Measurements from ENCODE around the gene MANSC1.
A peak's percentile ranks its signal among the peaks of the same experiment; 100 is the strongest.

The MANSC1 gene

GRCh38 chr12:12380949-12381593, 31.0 kb upstream of the MANSC1 start:
- Histone ChIP-seq H3K4me3 (ENCODE audit: low read depth in 1 of 2, low read length in 2 of 2) (no peak overlapping the region), H3K4me1 (ENCODE audit: insufficient read depth, low read length) (no peaks in the 10 kb centered on the region), H3K36me3 (ENCODE audit: insufficient read depth, low read length) (no peaks in the 10 kb centered on the region), H3K9me3 (ENCODE audit: low read length) (no peaks in the 10 kb centered on the region), H3K9ac (ENCODE audit: low read length) (no peak overlapping the region), H3K27ac (ENCODE audit: low read depth, low read length) (no peak overlapping the region), H3K27me3 (ENCODE audit: control insufficient read depth in 1 of 2, insufficient read depth in 2 of 2, low read length in 2 of 2) (no peaks in the 10 kb centered on the region)

GRCh38 chr12:12379831-12380730, 30.0 kb upstream of the MANSC1 start:
- Histone ChIP-seq H3K27ac (ENCODE audit: low read depth, low read length) (no peak overlapping the region), H3K9ac (ENCODE audit: low read length) (no peak overlapping the region)

GRCh38 chr12:12378616-12379015, 28.6 kb upstream of the MANSC1 start:
- no peak overlapping the region for H3K4me3 ChIP-seq (ENCODE audit: low read depth in 1 of 2, low read length in 2 of 2)
- no peaks in the 10 kb centered on the region for H3K4me1 ChIP-seq (ENCODE audit: insufficient read depth, low read length)
- H3K9ac ChIP-seq (ENCODE audit: low read length) = no peak overlapping the region
- no peak overlapping the region for H3K27ac ChIP-seq (ENCODE audit: low read depth, low read length)
- no peaks in the 10 kb centered on the region for H3K36me3 ChIP-seq (ENCODE audit: insufficient read depth, low read length)
- H3K9me3 ChIP-seq (ENCODE audit: low read length) = no peaks in the 10 kb centered on the region
- H3K27me3 ChIP-seq (ENCODE audit: control insufficient read depth in 1 of 2, insufficient read depth in 2 of 2, low read length in 2 of 2) = no peaks in the 10 kb centered on the region

More at GRCh38 chr12:12379831-12380730, 30.0 kb upstream of the MANSC1 start:
- H3K4me1 ChIP-seq (ENCODE audit: insufficient read depth, low read length) = no peaks in the 10 kb centered on the region
- no peak overlapping the region for H3K4me3 ChIP-seq (ENCODE audit: low read depth in 1 of 2, low read length in 2 of 2)
- no peaks in the 10 kb centered on the region for H3K27me3 ChIP-seq (ENCODE audit: control insufficient read depth in 1 of 2, insufficient read depth in 2 of 2, low read length in 2 of 2)
- H3K36me3 ChIP-seq (ENCODE audit: insufficient read depth, low read length) = no peaks in the 10 kb centered on the region
- H3K9me3 ChIP-seq (ENCODE audit: low read length) = no peaks in the 10 kb centered on the region

- Histone ChIP-seq H3K9ac (ENCODE audit: low read length) (no peak overlapping the region), H3K27ac (ENCODE audit: low read depth, low read length) (no peak overlapping the region), H3K27me3 (ENCODE audit: control insufficient read depth in 1 of 2, insufficient read depth in 2 of 2, low read length in 2 of 2) (no peaks in the 10 kb centered on the region), H3K4me1 (ENCODE audit: insufficient read depth, low read length) (no peaks in the 10 kb centered on the region), H3K36me3 (ENCODE audit: insufficient read depth, low read length) (no peaks in the 10 kb centered on the region), H3K4me3 (ENCODE audit: low read depth in 1 of 2, low read length in 2 of 2) (no peak overlapping the region), H3K9me3 (ENCODE audit: low read length) (no peaks in the 10 kb centered on the region)
Measured at GRCh38 chr12:12376646-12377448, 26.8 kb upstream of the MANSC1 start.

- Histone ChIP-seq H3K4me3 (ENCODE audit: low read depth in 1 of 2, low read length in 2 of 2) (no peak overlapping the region), H3K27ac (ENCODE audit: low read depth, low read length) (no peak overlapping the region), H3K9ac (ENCODE audit: low read length) (no peak overlapping the region), H3K4me1 (ENCODE audit: insufficient read depth, low read length) (no peaks in the 10 kb centered on the region), H3K27me3 (ENCODE audit: control insufficient read depth in 1 of 2, insufficient read depth in 2 of 2, low read length in 2 of 2) (no peaks in the 10 kb centered on the region), H3K9me3 (ENCODE audit: low read length) (no peaks in the 10 kb centered on the region), H3K36me3 (ENCODE audit: insufficient read depth, low read length) (no peaks in the 10 kb centered on the region)
Measured at GRCh38 chr12:12372946-12373722, 23.1 kb upstream of the MANSC1 start.

- H3K9ac ChIP-seq (ENCODE audit: low read length) = no peak overlapping the region
- H3K4me3 ChIP-seq (ENCODE audit: low read depth in 1 of 2, low read length in 2 of 2) = no peak overlapping the region
- H3K9me3 ChIP-seq (ENCODE audit: low read length) = no peaks in the 10 kb centered on the region
- no peaks in the 10 kb centered on the region for H3K36me3 ChIP-seq (ENCODE audit: insufficient read depth, low read length)
- no peaks in the 10 kb centered on the region for H3K27me3 ChIP-seq (ENCODE audit: control insufficient read depth in 1 of 2, insufficient read depth in 2 of 2, low read length in 2 of 2)
- no peaks in the 10 kb centered on the region for H3K4me1 ChIP-seq (ENCODE audit: insufficient read depth, low read length)
- no peak overlapping the region for H3K27ac ChIP-seq (ENCODE audit: low read depth, low read length)
Measured at GRCh38 chr12:12367482-12367998, 17.5 kb upstream of the MANSC1 start.

- Histone ChIP-seq H3K27me3 (ENCODE audit: control insufficient read depth in 1 of 2, insufficient read depth in 2 of 2, low read length in 2 of 2) (no peaks in the 10 kb centered on the region), H3K9me3 (ENCODE audit: low read length) (no peaks in the 10 kb centered on the region), H3K36me3 (ENCODE audit: insufficient read depth, low read length) (no peaks in the 10 kb centered on the region), H3K27ac (ENCODE audit: low read depth, low read length) (no peak overlapping the region), H3K4me3 (ENCODE audit: low read depth in 1 of 2, low read length in 2 of 2) (no peak overlapping the region), H3K4me1 (ENCODE audit: insufficient read depth, low read length) (no peaks in the 10 kb centered on the region), H3K9ac (ENCODE audit: low read length) (no peak overlapping the region)
Measured at GRCh38 chr12:12366701-12367481, 16.8 kb upstream of the MANSC1 start.

GRCh38 chr12:12365931-12366431, 15.9 kb upstream of the MANSC1 start:
- H3K27me3 ChIP-seq (ENCODE audit: control insufficient read depth in 1 of 2, insufficient read depth in 2 of 2, low read length in 2 of 2) = no peaks in the 10 kb centered on the region
- H3K4me1 ChIP-seq (ENCODE audit: insufficient read depth, low read length) = no peaks in the 10 kb centered on the region
- H3K36me3 ChIP-seq (ENCODE audit: insufficient read depth, low read length) = no peaks in the 10 kb centered on the region
- H3K27ac ChIP-seq (ENCODE audit: low read depth, low read length) = peak overlapping the region; percentile 31
- no peak overlapping the region for H3K9ac ChIP-seq (ENCODE audit: low read length)
- no peaks in the 10 kb centered on the region for H3K9me3 ChIP-seq (ENCODE audit: low read length)
- no peak overlapping the region for H3K4me3 ChIP-seq (ENCODE audit: low read depth in 1 of 2, low read length in 2 of 2)

- Histone ChIP-seq H3K36me3 (ENCODE audit: insufficient read depth, low read length) (no peaks in the 10 kb centered on the region), H3K27me3 (ENCODE audit: control insufficient read depth in 1 of 2, insufficient read depth in 2 of 2, low read length in 2 of 2) (no peaks in the 10 kb centered on the region), H3K4me3 (ENCODE audit: low read depth in 1 of 2, low read length in 2 of 2) (no peak overlapping the region), H3K9ac (ENCODE audit: low read length) (no peak overlapping the region), H3K9me3 (ENCODE audit: low read length) (no peaks in the 10 kb centered on the region), H3K4me1 (ENCODE audit: insufficient read depth, low read length) (no peaks in the 10 kb centered on the region), H3K27ac (ENCODE audit: low read depth, low read length) (peak overlapping the region; percentile 31)
Measured at GRCh38 chr12:12365446-12365802, 15.4 kb upstream of the MANSC1 start.

GRCh38 chr12:12364787-12365445, 14.9 kb upstream of the MANSC1 start:
- no peaks in the 10 kb centered on the region for H3K27me3 ChIP-seq (ENCODE audit: control insufficient read depth in 1 of 2, insufficient read depth in 2 of 2, low read length in 2 of 2)
- no peaks in the 10 kb centered on the region for H3K4me1 ChIP-seq (ENCODE audit: insufficient read depth, low read length)
- H3K9me3 ChIP-seq (ENCODE audit: low read length) = no peaks in the 10 kb centered on the region
- no peaks in the 10 kb centered on the region for H3K36me3 ChIP-seq (ENCODE audit: insufficient read depth, low read length)
- H3K27ac ChIP-seq (ENCODE audit: low read depth, low read length) = no peak overlapping the region
- no peak overlapping the region for H3K4me3 ChIP-seq (ENCODE audit: low read depth in 1 of 2, low read length in 2 of 2)
- no peak overlapping the region for H3K9ac ChIP-seq (ENCODE audit: low read length)
